Skeletal muscle tissue (tissue), 4 donors: ENCODE measurements around the gene SPEM2. TPM values are rescaled to one million over a fixed set of nuclear protein-coding genes. Genes with fewer than 3 reads are reported as not detected.
"Not testable (repeated sequence)": the region's sequence is repeated elsewhere in the genome, so short reads cannot be mapped to it uniquely, and the experiment has no call there.

Experiments used
- H3K27ac ChIP-seq: one replicate; pipeline ENCODE4 v1.7.0; 2013; ENCODE audit warnings: mild to moderate bottlenecking, low read depth, low read length, inconsistent platforms
- H3K27me3 ChIP-seq, 3 donors: one replicate each; pipeline ENCODE4 v1.7.0; 2013; ENCODE audit warnings: low read length in 3 of 3; ENCODE audit not compliant: control insufficient read depth in 3 of 3, insufficient read depth in 3 of 3
- H3K36me3 ChIP-seq, 3 donors: one replicate each; pipeline ENCODE4 v1.7.0; 2013; ENCODE audit warnings: low read length in 3 of 3; ENCODE audit not compliant: control insufficient read depth in 3 of 3, insufficient read depth in 3 of 3
- H3K4me1 ChIP-seq, 3 donors: one replicate each; pipeline ENCODE4 v1.7.0; 2013; ENCODE audit warnings: low read length in 3 of 3, mild to moderate bottlenecking in 3 of 3; ENCODE audit not compliant: control insufficient read depth in 3 of 3, insufficient read depth in 3 of 3
- H3K4me3 ChIP-seq, 3 donors: one replicate each; pipeline ENCODE4 v1.7.0; 2013; ENCODE audit warnings: low read length in 3 of 3
- H3K9ac ChIP-seq, 3 donors: one replicate each; pipeline ENCODE4 v1.7.0; 2013; ENCODE audit warnings: low read length in 3 of 3, mild to moderate bottlenecking in 3 of 3, moderate library complexity in 2 of 3, low read depth in 1 of 3
- H3K9me3 ChIP-seq, 3 donors: one replicate each; pipeline ENCODE4 v1.7.0; 2013; ENCODE audit warnings: low read length in 3 of 3; ENCODE audit not compliant: control insufficient read depth in 3 of 3
- total RNA-seq: library from RNA; depleted of rRNA; stranded (reverse); fragments of >200 nt; gene quantifications from one replicate; pipeline ENCODE4 v1.2.3, GENCODE V29; 2014
- donor health status: Osteomylitis.

The SPEM2 gene
- total RNA-seq, 1 donor from 2014 or later: not detected

GRCh38 chr17:7467498-7467897 is 42.1 kb downstream of the SPEM2 start:
- peaks cover 20 to 28% (median 23%) of the 10 kb centered on the region in 3 donors for H3K36me3 ChIP-seq
- no peaks in the 10 kb centered on the region for H3K27me3 ChIP-seq
- H3K9ac ChIP-seq: no peak overlapping the region
- no peaks in the 10 kb centered on the region for H3K9me3 ChIP-seq
- no peak overlapping the region for H3K4me3 ChIP-seq
- H3K4me1 ChIP-seq: peaks cover 22 to 32% (median 30%) of the 10 kb centered on the region in 3 donors
- peak overlapping the region; percentile 77 for H3K27ac ChIP-seq

DNA sequence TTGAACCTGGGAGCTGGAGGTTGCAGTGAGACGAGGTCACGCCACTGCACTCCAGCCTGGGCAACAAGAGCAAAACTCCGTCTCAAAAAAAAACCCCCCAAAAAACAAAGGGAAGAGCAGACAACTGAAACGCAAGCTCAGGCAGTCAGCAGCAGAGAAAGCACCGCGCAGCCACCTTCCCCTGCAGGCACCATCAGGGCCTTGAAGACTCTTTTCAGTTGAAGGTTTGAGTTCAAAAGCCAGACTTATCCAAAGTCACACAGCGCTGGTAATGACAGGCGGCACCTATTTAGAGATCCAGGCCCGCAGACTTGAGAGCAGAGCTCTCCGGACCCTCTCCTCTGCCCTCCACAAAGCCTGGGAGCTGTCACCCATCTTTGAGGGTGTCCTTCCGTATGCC is 42.9 kb downstream of the SPEM2 start:
- H3K27ac ChIP-seq: no peak overlapping the region
- H3K4me1 ChIP-seq: peaks cover 22 to 34% (median 30%) of the 10 kb centered on the region in 3 donors
- H3K27me3 ChIP-seq: no peaks in the 10 kb centered on the region
- no peaks in the 10 kb centered on the region for H3K9me3 ChIP-seq
- H3K4me3 ChIP-seq: no peak overlapping the region
- H3K36me3 ChIP-seq: peaks cover 13 to 21% (median 16%) of the 10 kb centered on the region in 3 donors
- no peak overlapping the region for H3K9ac ChIP-seq

DNA sequence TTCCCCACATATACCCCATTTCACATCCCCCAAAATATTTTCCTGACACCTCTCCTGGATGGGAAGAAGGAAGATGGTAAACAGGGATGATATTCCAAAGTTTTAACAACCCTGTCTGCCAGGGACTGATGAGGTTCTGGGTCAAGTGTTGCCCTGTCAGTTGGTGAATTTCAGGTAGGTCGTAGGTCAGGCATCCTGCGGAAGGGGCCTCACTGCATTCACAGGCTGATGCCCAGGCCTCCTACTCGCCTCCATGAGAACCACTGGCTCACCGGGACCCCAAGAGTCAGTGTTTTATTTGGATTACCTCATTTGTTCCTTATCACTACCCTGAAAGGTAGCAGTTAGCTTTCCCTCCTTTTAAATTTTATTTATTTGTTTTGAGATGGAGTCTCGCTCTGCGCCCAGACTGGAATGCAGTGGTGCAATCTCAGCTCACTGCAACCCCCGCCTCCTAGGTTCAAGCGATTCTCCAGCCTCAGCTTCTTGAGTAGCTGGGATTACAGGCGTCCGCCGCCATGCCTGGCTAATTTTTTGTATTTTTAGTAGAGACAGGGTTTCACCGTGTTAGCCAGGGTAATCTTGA is 43.5 kb downstream of the SPEM2 start:
- H3K9ac ChIP-seq: no peak overlapping the region
- H3K9me3 ChIP-seq: no peaks in the 10 kb centered on the region
- H3K4me3 ChIP-seq: no peak overlapping the region
- no peaks in the 10 kb centered on the region for H3K27me3 ChIP-seq
- peaks cover 9 to 15% (median 10%) of the 10 kb centered on the region in 3 donors for H3K36me3 ChIP-seq
- peaks cover 26 to 38% (median 30%) of the 10 kb centered on the region in 3 donors for H3K4me1 ChIP-seq
- H3K27ac ChIP-seq: no peak overlapping the region

GRCh38 chr17:7469843-7470242 is 44.4 kb downstream of the SPEM2 start:
- peaks cover 7 to 12% (median 7%) of the 10 kb centered on the region in 3 donors for H3K36me3 ChIP-seq
- not testable (repeated sequence) for H3K27ac ChIP-seq, H3K9ac ChIP-seq, H3K9me3 ChIP-seq, H3K4me3 ChIP-seq, H3K27me3 ChIP-seq
- peaks cover 33 to 44% (median 36%) of the 10 kb centered on the region in 3 donors for H3K4me1 ChIP-seq

- H3K27ac ChIP-seq, H3K4me3 ChIP-seq, H3K36me3 ChIP-seq, H3K27me3 ChIP-seq, H3K9me3 ChIP-seq: not testable (repeated sequence)
- Histone ChIP-seq H3K9ac (peak overlapping the region in 2 of 3 donors; percentile 1 to 5), H3K4me1 (peaks cover 38 to 48% (median 39%) of the 10 kb centered on the region in 3 donors)
Observed at GRCh38 chr17:7470457-7470973, 45.1 kb downstream of the SPEM2 start.

GRCh38 chr17:7471729-7472128 is 46.3 kb downstream of the SPEM2 start:
- Histone ChIP-seq H3K27ac (peak overlapping the region; percentile 19), H3K36me3 (peaks cover 0 to 3% (median 2%) of the 10 kb centered on the region in 3 donors), H3K4me3 (no peak overlapping the region), H3K27me3 (no peaks in the 10 kb centered on the region), H3K9me3 (no peaks in the 10 kb centered on the region), H3K4me1 (peaks cover 43 to 50% (median 43%) of the 10 kb centered on the region in 3 donors), H3K9ac (no peak overlapping the region)

DNA sequence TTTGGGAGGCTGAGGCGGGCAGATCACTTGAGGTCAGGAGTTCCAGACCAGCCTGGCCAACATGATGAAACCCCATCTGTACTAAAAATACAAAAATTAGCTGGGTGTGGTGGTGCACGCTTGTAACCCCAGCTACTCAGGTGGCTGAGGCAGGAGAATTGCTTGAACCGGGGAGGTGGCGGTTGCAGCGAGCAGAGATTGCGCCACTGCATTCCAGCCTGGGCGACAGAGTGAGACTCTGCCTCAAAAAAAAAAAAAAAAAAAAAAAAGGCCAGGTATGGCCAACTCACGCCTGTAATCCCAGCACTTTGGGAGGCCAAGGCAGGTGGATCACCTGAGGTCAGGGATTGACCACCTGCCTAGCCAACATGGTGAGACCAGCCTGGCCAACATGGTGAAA is 49.4 kb downstream of the SPEM2 start:
- Histone ChIP-seq H3K27ac (peak overlapping the region; percentile 99), H3K9ac (peak overlapping the region in 1 of 3 donors; percentile 16), H3K4me1 (peaks cover 51 to 60% (median 54%) of the 10 kb centered on the region in 3 donors)
- H3K4me3 ChIP-seq, H3K36me3 ChIP-seq, H3K9me3 ChIP-seq, H3K27me3 ChIP-seq: not testable (repeated sequence)

- H3K27ac ChIP-seq: peak overlapping the region; percentile 99
- peak overlapping the region; percentile 44 to 97 (median 65) for H3K4me3 ChIP-seq
- peak overlapping the region; percentile 42 to 97 (median 54) for H3K9ac ChIP-seq
Observed at GRCh38 chr17:7475764-7476422, 50.5 kb downstream of the SPEM2 start.

GRCh38 chr17:7476494-7476893 is 51.1 kb downstream of the SPEM2 start:
- no peaks in the 10 kb centered on the region for H3K27me3 ChIP-seq
- H3K9me3 ChIP-seq: no peaks in the 10 kb centered on the region
- H3K36me3 ChIP-seq: no peaks in the 10 kb centered on the region
- H3K27ac ChIP-seq: peak overlapping the region; percentile 99
- peaks cover 56 to 63% (median 57%) of the 10 kb centered on the region in 3 donors for H3K4me1 ChIP-seq
- H3K9ac ChIP-seq: peak overlapping the region; percentile 42 to 97 (median 54)
- H3K4me3 ChIP-seq: peak overlapping the region; percentile 44 to 97 (median 65)

More at GRCh38 chr17:7475764-7476422, 50.5 kb downstream of the SPEM2 start:
- H3K4me1 ChIP-seq: peaks cover 55 to 63% (median 56%) of the 10 kb centered on the region in 3 donors
- no peaks in the 10 kb centered on the region for H3K9me3 ChIP-seq
- no peaks in the 10 kb centered on the region for H3K27me3 ChIP-seq
- H3K36me3 ChIP-seq: no peaks in the 10 kb centered on the region

DNA sequence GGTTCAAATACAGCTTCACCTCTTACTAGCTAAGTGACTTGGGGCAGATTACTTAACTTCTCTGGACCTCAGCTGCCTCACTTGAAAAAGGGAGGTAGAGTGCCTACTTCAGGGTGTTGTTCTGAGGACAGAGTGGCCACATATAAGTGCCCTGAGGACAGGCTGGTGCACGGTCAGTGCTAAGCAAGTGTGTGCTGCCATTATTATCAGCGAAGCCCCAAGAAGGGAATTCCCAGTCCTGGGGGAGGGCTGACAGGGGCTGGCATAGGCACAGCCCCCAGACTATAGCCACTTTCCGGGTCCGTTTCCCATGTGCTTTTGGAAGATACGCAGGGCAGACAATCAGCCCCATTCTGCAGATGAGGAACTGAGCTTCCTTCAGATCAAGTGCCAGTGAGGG is 51.5 kb downstream of the SPEM2 start:
- peak overlapping the region; percentile 85 to 97 (median 96) for H3K4me3 ChIP-seq
- no peaks in the 10 kb centered on the region for H3K27me3 ChIP-seq
- H3K27ac ChIP-seq: peak overlapping the region; percentile 99
- H3K4me1 ChIP-seq: peaks cover 56 to 65% (median 61%) of the 10 kb centered on the region in 3 donors
- H3K9me3 ChIP-seq: no peaks in the 10 kb centered on the region
- H3K9ac ChIP-seq: peak overlapping the region; percentile 54 to 97 (median 92)
- no peaks in the 10 kb centered on the region for H3K36me3 ChIP-seq
